Lung (tissue), 12 donors: ENCODE data around the gene C4orf36. TPM values are rescaled to one million over a fixed set of nuclear protein-coding genes. Genes with fewer than 3 reads are reported as not detected.
A peak's percentile ranks its signal among the peaks of the same experiment; 100 is the strongest.

Experiments used
- ATAC-seq: fragments of 200-7000 bp; cut with Tn5 transposase; one replicate; pipeline ENCODE4 v1.9.1; 2020; ENCODE audit warnings: moderate number of reproducible peaks; ENCODE audit not compliant: insufficient read depth, low FRiP score
- DNase-seq, 3 donors: peaks; one replicate each; pipeline ENCODE4 v3.0.0-alpha.2; 2013 to 2017
- H3K27ac ChIP-seq, 2 donors: one replicate each; pipeline ENCODE4 v1.5.1; 2013; ENCODE audit warnings: mild to moderate bottlenecking in 2 of 2, moderate library complexity in 2 of 2, control low read depth in 1 of 2, inconsistent platforms in 1 of 2, low read depth in 1 of 2, low read length in 1 of 2
- H3K27me3 ChIP-seq, 3 donors: one replicate each; pipeline ENCODE4 v1.5.1; 2013; ENCODE audit warnings: low read length in 2 of 3; ENCODE audit not compliant: control insufficient read depth in 3 of 3, insufficient read depth in 3 of 3
- H3K36me3 ChIP-seq, 4 donors: one replicate each; pipeline ENCODE4 v1.5.1; 2013; ENCODE audit warnings: low read length in 4 of 4, mild to moderate bottlenecking in 1 of 4, moderate library complexity in 1 of 4; ENCODE audit not compliant: control insufficient read depth in 4 of 4, insufficient read depth in 4 of 4
- H3K4me1 ChIP-seq, 5 donors: one replicate each; pipeline ENCODE4 v1.5.1; 2013; ENCODE audit warnings: low read length in 5 of 5, mild to moderate bottlenecking in 2 of 5, moderate library complexity in 1 of 5; ENCODE audit not compliant: control insufficient read depth in 5 of 5, insufficient read depth in 5 of 5
- H3K4me3 ChIP-seq: one replicate; pipeline ENCODE4 v1.5.1; 2013; ENCODE audit warnings: mild to moderate bottlenecking, control low read depth, moderate library complexity
- H3K9ac ChIP-seq, 2 donors: one replicate each; pipeline ENCODE4 v1.5.1; 2013; ENCODE audit warnings: low read length in 2 of 2, control low read depth in 1 of 2; ENCODE audit not compliant: insufficient read depth in 1 of 2
- H3K9me3 ChIP-seq, 4 donors: one replicate each; pipeline ENCODE4 v1.5.1; 2013; ENCODE audit warnings: low read length in 3 of 4, mild to moderate bottlenecking in 1 of 4, moderate library complexity in 1 of 4; ENCODE audit not compliant: control insufficient read depth in 4 of 4, insufficient read depth in 3 of 4
- CTCF ChIP-seq: IDR thresholded peaks from 2 replicates; pipeline ENCODE4 v1.5.1; 2012; ENCODE audit warnings: mild to moderate bottlenecking; ENCODE audit errors: control extremely low read depth, extremely low read depth
- WGBS, 2 donors: extraction: QIAGEN DNeasy Blood & Tissue Kit; methylation state at CpG; one replicate each; pipeline ENCODE4 v1.1.7; 2013; 5-methylcytosine and 5-hydroxymethylcytosine counted together
- polyA plus RNA-seq, 2 donors: library from polyadenylated mRNA; stranded (reverse); fragments of 200-250 nt; gene quantifications; one replicate each; pipeline ENCODE4 v1.2.1, GENCODE V29; 2013
- total RNA-seq, 2 donors: library from RNA; depleted of rRNA in 1 of 2; stranded (reverse); fragments of >200 nt in 1 of 2; gene quantifications; one replicate each; pipeline ENCODE4 v1.2.1, GENCODE V29; 2014 to 2021
- donor health status: control.
- donor health status: control.
- donor health status: Bipolar disorder and iron deficiency.
- donor health status: healthy.
- donor health status: DM: yes; HTN: yes; CAD: no.

Gene C4orf36
- total and polyA plus RNA-seq, 4 donors, result 0.61 to 3.3 (median 1.4) TPM

DNA sequence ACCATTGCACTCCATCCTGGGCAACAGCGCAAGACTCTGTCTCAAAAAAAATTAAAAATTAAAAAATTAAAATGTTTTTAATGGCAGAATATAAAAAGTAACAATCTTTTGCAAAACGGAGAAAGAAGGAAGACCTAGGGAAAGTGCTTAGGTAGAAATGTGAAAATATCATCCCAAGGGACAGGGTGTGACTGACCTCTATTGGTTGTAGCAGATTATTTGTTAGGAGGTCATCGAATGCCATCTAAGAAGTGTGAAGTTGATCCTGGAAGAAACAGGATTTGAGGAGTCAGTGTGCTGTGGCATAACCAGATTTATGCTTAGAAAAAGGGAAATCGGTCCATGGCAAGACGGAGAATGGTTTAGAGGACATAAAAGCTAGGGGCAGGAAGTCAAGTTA is 18.1 kb upstream of the C4orf36 start:
- H3K27me3 ChIP-seq, result no peaks in the 10 kb centered on the region
- no peak overlapping the region for H3K4me3 ChIP-seq
- no peak for ATAC-seq
- no peak for TF ChIP-seq CTCF
- no peak overlapping the region for H3K9ac ChIP-seq
- peaks cover 4 to 16% (median 7%) of the 10 kb centered on the region in 5 donors for H3K4me1 ChIP-seq
- H3K27ac ChIP-seq, result no peak overlapping the region
- no peaks in the 10 kb centered on the region for H3K9me3 ChIP-seq
- DNase-seq, result no peak
- WGBS, 2 donors, result 53 to 78% methylated on average over 5 of the region's 5 CpGs
- peaks cover 0 to 1% (median 0%) of the 10 kb centered on the region in 4 donors for H3K36me3 ChIP-seq

DNA sequence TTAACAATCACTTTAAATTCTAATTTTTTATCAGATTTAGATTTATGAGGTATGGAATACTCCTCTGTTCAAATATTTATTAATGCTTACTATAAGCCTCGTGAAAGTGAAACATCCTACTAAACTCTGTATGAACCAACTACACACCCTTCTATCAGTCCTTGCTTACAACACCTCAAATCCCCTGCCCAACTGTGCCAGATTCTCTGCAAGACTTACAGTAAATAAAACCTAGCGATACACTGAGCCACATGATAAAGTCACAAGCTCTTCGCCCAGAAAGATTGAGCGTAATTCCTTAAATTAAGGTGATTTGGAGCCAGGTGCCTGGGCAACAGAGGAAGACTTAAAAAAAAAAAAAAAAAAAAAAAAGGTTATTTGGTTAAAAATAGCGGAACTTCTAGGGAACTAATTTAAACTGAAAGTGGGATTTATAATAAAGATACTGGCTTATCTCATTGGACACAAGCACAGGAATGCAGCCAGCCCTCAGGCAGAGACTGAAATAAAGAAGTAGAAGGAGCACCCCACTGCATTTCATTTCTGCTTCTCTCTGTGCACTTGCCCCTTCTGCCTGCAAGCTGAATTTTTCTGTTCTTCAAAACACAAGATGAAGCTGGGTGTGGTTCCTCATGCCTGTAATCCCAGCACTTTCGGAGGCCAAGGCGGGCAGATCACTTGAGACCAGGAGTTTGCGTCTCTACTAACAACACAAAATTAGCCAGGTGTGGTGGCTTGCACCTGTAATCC is 17.5 kb upstream of the C4orf36 start:
- no peak overlapping the region for H3K27ac ChIP-seq
- TF ChIP-seq CTCF, result no peak
- H3K36me3 ChIP-seq, result peaks cover 0 to 1% (median 0%) of the 10 kb centered on the region in 4 donors
- H3K9me3 ChIP-seq, result no peaks in the 10 kb centered on the region
- no peak overlapping the region for H3K4me3 ChIP-seq
- peaks cover 4 to 16% (median 7%) of the 10 kb centered on the region in 5 donors for H3K4me1 ChIP-seq
- H3K27me3 ChIP-seq, result no peaks in the 10 kb centered on the region
- DNase-seq (no peak), ATAC-seq (no peak)
- no peak overlapping the region for H3K9ac ChIP-seq
- 40 to 59% methylated on average over 8 of the region's 8 CpGs for WGBS, 2 donors

DNA sequence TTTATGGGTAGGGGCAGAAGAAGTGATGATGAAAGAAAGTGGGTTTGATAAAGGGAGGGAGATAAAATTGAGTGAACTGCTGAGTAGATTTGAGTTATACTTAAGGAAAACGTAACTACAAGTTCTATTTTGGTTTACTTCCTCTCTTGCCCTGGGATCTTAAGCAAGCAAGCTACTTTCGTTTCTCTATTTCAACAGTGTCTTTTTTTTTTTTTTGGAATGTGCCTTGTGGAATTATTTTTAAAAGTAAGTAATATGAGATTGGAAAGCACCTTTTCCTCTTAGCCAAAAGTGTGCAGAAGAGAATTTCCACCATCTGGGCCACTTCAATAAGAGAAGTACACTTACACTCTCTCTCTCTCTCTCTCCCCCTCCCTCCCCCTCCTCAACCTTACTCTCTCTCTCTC is 16.0 kb upstream of the C4orf36 start:
- H3K36me3 ChIP-seq, result peaks cover 0 to 1% (median 0%) of the 10 kb centered on the region in 4 donors
- H3K27ac ChIP-seq, result peak overlapping the region in 1 of 2 donors; percentile 70
- peak in 2 of 3 donors; percentile 70 to 80 for DNase-seq
- no peak overlapping the region for H3K4me3 ChIP-seq
- H3K9me3 ChIP-seq, result no peaks in the 10 kb centered on the region
- H3K9ac ChIP-seq, result peak overlapping the region in 1 of 2 donors; percentile 85
- peak; percentile 5 for ATAC-seq
- H3K27me3 ChIP-seq, result no peaks in the 10 kb centered on the region
- peaks cover 7 to 16% (median 9%) of the 10 kb centered on the region in 5 donors for H3K4me1 ChIP-seq
- 0 to 2% methylated on average over 2 of the region's 2 CpGs for WGBS, 2 donors
- no peak for TF ChIP-seq CTCF
